Measurements from ENCODE around the gene SLC41A2.
"Not testable (repeated sequence)": the region's sequence is repeated elsewhere in the genome, so short reads cannot be mapped to it uniquely, and the experiment has no call there.

Gene SLC41A2

GRCh38 chr12:104952816-104953215, 5.3 kb downstream of the SLC41A2 start:
- Histone ChIP-seq H3K4me1 (ENCODE audit: low read length) (peaks cover 22% of the 10 kb centered on the region), H3K36me3 (replicated peaks; ENCODE audit: low read depth, low read length) (peaks cover 12% of the 10 kb centered on the region), H4K20me1 (ENCODE audit: insufficient read depth, low read length) (peaks cover 37% of the 10 kb centered on the region; the same call in 1 of the 2 replicates), H3K79me2 (ENCODE audit: low read length) (peaks cover 84% of the 10 kb centered on the region), H3K27me3 (ENCODE audit: low read depth, low read length) (no peaks in the 10 kb centered on the region), H3K4me3 (ENCODE audit: low read length) (no peak overlapping the region), H3K9me3 (ENCODE audit: insufficient read depth, low read length) (no peaks in the 10 kb centered on the region), H2AFZ (ENCODE audit: low read depth, low read length) (no peak overlapping the region), H3K27ac (ENCODE audit: low read length) (no peak overlapping the region), H3K9ac (ENCODE audit: low read length) (no peak overlapping the region), H3K4me2 (ENCODE audit: low read length) (no peak overlapping the region)
- no peak for TF ChIP-seq EZH2phosphoT487 (IDR thresholded peaks at IDR 0.05; ENCODE audit: low read depth)
- TF ChIP-seq, protein P1, sequence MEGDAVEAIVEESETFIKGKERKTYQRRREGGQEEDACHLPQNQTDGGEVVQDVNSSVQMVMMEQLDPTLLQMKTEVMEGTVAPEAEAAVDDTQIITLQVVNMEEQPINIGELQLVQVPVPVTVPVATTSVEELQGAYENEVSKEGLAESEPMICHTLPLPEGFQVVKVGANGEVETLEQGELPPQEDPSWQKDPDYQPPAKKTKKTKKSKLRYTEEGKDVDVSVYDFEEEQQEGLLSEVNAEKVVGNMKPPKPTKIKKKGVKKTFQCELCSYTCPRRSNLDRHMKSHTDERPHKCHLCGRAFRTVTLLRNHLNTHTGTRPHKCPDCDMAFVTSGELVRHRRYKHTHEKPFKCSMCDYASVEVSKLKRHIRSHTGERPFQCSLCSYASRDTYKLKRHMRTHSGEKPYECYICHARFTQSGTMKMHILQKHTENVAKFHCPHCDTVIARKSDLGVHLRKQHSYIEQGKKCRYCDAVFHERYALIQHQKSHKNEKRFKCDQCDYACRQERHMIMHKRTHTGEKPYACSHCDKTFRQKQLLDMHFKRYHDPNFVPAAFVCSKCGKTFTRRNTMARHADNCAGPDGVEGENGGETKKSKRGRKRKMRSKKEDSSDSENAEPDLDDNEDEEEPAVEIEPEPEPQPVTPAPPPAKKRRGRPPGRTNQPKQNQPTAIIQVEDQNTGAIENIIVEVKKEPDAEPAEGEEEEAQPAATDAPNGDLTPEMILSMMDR (IDR thresholded peaks at IDR 0.05; ENCODE audit: low read depth, low read length), result no peak

DNA sequence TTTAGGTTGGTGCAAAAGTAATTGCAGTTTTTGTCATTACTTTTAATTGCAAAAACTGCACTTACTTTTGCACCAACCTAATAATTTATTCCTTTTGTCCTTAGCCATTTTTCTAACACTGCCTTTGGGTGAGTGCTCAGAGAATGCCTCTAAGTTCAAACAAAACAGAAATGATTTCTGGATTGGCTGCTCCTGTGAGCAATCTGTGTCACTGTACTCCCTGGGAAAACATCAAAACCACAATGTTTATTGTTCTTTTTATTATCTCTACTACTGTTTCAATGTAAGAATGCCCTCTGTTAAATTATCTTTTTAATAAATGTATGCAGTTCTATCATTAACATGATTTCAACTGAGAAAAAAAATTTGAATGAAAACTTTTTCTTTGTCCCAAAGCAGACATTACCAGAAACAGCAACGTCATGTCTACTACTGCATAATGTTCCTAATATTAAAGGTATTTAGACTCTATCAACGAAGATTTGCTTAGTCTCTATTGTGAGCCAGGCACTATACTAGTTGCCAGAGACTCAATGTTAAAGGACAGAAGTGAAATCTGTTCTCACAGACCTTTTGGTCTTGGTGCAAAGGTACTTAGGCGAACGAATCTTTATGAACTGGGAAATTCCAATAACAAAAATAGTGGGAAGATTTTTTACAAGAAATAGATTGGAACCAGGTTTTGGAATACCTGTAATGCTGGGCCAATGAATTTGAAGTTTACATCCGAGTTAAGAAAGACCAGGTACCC, 6.2 kb downstream of the SLC41A2 start:
- H3K27me3 ChIP-seq (ENCODE audit: low read depth, low read length), result no peaks in the 10 kb centered on the region
- H2AFZ ChIP-seq (ENCODE audit: low read depth, low read length), result no peak overlapping the region
- H4K20me1 ChIP-seq (ENCODE audit: insufficient read depth, low read length), result peaks cover 37% of the 10 kb centered on the region; the same call in 1 of the 2 replicates
- H3K4me1 ChIP-seq (ENCODE audit: low read length), result peaks cover 22% of the 10 kb centered on the region
- no peak for TF ChIP-seq EZH2phosphoT487 (IDR thresholded peaks at IDR 0.05; ENCODE audit: low read depth)
- TF ChIP-seq, protein P1 (IDR thresholded peaks at IDR 0.05; ENCODE audit: low read depth, low read length), result no peak
- H3K9me3 ChIP-seq (ENCODE audit: insufficient read depth, low read length), result no peaks in the 10 kb centered on the region
- H3K4me3 ChIP-seq (ENCODE audit: low read length), result no peak overlapping the region
- H3K79me2 ChIP-seq (ENCODE audit: low read length), result peaks cover 75% of the 10 kb centered on the region
- peaks cover 12% of the 10 kb centered on the region for H3K36me3 ChIP-seq (replicated peaks; ENCODE audit: low read depth, low read length)
- no peak overlapping the region for H3K9ac ChIP-seq (ENCODE audit: low read length)
- no peak overlapping the region for H3K27ac ChIP-seq (ENCODE audit: low read length)
- H3K4me2 ChIP-seq (ENCODE audit: low read length), result no peak overlapping the region

GRCh38 chr12:104948716-104949115, 9.4 kb downstream of the SLC41A2 start:
- Histone ChIP-seq H4K20me1 (ENCODE audit: insufficient read depth, low read length) (peaks cover 26% of the 10 kb centered on the region; the same call in 1 of the 2 replicates), H3K79me2 (ENCODE audit: low read length) (peaks cover 57% of the 10 kb centered on the region), H3K36me3 (replicated peaks; ENCODE audit: low read depth, low read length) (peaks cover 18% of the 10 kb centered on the region), H3K4me1 (ENCODE audit: low read length) (peaks cover 10% of the 10 kb centered on the region)
- H3K4me2 ChIP-seq (ENCODE audit: low read length); H3K27me3 ChIP-seq (ENCODE audit: low read depth, low read length); H3K9ac ChIP-seq (ENCODE audit: low read length); H3K9me3 ChIP-seq (ENCODE audit: insufficient read depth, low read length); H3K4me3 ChIP-seq (ENCODE audit: low read length); H3K27ac ChIP-seq (ENCODE audit: low read length); H2AFZ ChIP-seq (ENCODE audit: low read depth, low read length): not testable (repeated sequence)

DNA sequence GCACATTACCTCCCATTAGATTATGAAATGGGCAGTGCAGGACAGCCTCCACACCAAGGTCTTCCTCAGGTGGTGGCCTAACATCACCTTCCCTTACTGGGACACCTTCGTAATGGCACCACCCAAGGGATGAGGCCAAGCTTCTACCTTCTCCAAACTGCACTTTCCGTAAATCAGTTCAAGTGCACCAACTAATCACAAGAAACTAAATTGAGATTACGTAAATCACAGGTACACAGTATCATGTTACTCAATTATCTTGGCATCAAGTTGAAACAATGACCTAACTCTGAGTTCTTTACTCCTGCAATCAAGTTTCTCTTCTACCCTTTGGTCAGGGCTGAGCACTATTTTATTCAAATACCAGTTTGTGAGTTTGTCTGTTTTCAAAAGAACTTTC, 13.8 kb downstream of the SLC41A2 start:
- Histone ChIP-seq H3K4me3 (ENCODE audit: low read length) (no peak overlapping the region), H3K9ac (ENCODE audit: low read length) (no peak overlapping the region), H3K27me3 (ENCODE audit: low read depth, low read length) (no peaks in the 10 kb centered on the region), H2AFZ (ENCODE audit: low read depth, low read length) (no peak overlapping the region), H3K4me2 (ENCODE audit: low read length) (no peak overlapping the region), H4K20me1 (ENCODE audit: insufficient read depth, low read length) (0 out of 2 replicates have a peak, but pooled peaks cover 6% of the 10 kb centered on the region), H3K9me3 (ENCODE audit: insufficient read depth, low read length) (peaks cover 15% of the 10 kb centered on the region; the same call in 1 of the 2 replicates), H3K27ac (ENCODE audit: low read length) (no peak overlapping the region), H3K36me3 (replicated peaks; ENCODE audit: low read depth, low read length) (peaks cover 26% of the 10 kb centered on the region), H3K79me2 (ENCODE audit: low read length) (peaks cover 43% of the 10 kb centered on the region), H3K4me1 (ENCODE audit: low read length) (peaks cover 6% of the 10 kb centered on the region)
- TF ChIP-seq, protein P1 (IDR thresholded peaks at IDR 0.05; ENCODE audit: low read depth, low read length), result no peak
- no peak for TF ChIP-seq EZH2phosphoT487 (IDR thresholded peaks at IDR 0.05; ENCODE audit: low read depth)

- H3K27ac ChIP-seq (ENCODE audit: low read length); H3K27me3 ChIP-seq (ENCODE audit: low read depth, low read length); H3K9ac ChIP-seq (ENCODE audit: low read length); H3K4me3 ChIP-seq (ENCODE audit: low read length); H3K4me2 ChIP-seq (ENCODE audit: low read length); H3K4me1 ChIP-seq (ENCODE audit: low read length); H2AFZ ChIP-seq (ENCODE audit: low read depth, low read length); H4K20me1 ChIP-seq (ENCODE audit: insufficient read depth, low read length): not testable (repeated sequence)
- peaks cover 25% of the 10 kb centered on the region for H3K36me3 ChIP-seq (replicated peaks; ENCODE audit: low read depth, low read length)
- peaks cover 47% of the 10 kb centered on the region for H3K79me2 ChIP-seq (ENCODE audit: low read length)
- peaks cover 15% of the 10 kb centered on the region; the same call in 1 of the 2 replicates for H3K9me3 ChIP-seq (ENCODE audit: insufficient read depth, low read length)
Observed at GRCh38 chr12:104943401-104943800, 14.7 kb downstream of the SLC41A2 start.

Measured in OCI-LY3 (cell line).